Measurements from ENCODE around the gene CILP2.

CILP2 gene

GRCh38 chr19:19580418-19580817 lies 42.4 kb downstream of the CILP2 start:
- Histone ChIP-seq H3K4me3 (ENCODE audit: low read depth in 1 of 2, low read length in 2 of 2) (no peak overlapping the region), H3K79me2 (ENCODE audit: insufficient read depth, low read length) (no peaks in the 10 kb centered on the region), H4K20me1 (ENCODE audit: insufficient read depth, low read length) (no peaks in the 10 kb centered on the region), H3K36me3 (ENCODE audit: insufficient read depth, low read length) (no peaks in the 10 kb centered on the region), H3K27me3 (ENCODE audit: insufficient read depth, low read length, poor library complexity) (no peaks in the 10 kb centered on the region), H3K4me1 (ENCODE audit: insufficient read depth, low read length) (no peaks in the 10 kb centered on the region), H3K4me2 (ENCODE audit: insufficient read depth, low read length) (no peak overlapping the region), H2AFZ (ENCODE audit: low read depth, low read length) (no peak overlapping the region), H3K27ac (ENCODE audit: low read length) (no peak overlapping the region), H3K9me3 (ENCODE audit: insufficient read depth, low read length, severe bottlenecking) (no peaks in the 10 kb centered on the region), H3K9ac (ENCODE audit: low read depth, low read length) (no peak overlapping the region)
- no peak for DNase-seq
- no peak for TF ChIP-seq CTCF (IDR thresholded peaks at IDR 0.05; ENCODE audit: borderline replicate concordance, extremely low read depth, low read length, poor library complexity, severe bottlenecking)
- TF ChIP-seq EZH2 (IDR thresholded peaks at IDR 0.05; ENCODE audit: borderline replicate concordance, low read depth, low read length, severe bottlenecking), result no peak
- no peak for ATAC-seq (ENCODE audit: insufficient read depth, low read depth)

DNA sequence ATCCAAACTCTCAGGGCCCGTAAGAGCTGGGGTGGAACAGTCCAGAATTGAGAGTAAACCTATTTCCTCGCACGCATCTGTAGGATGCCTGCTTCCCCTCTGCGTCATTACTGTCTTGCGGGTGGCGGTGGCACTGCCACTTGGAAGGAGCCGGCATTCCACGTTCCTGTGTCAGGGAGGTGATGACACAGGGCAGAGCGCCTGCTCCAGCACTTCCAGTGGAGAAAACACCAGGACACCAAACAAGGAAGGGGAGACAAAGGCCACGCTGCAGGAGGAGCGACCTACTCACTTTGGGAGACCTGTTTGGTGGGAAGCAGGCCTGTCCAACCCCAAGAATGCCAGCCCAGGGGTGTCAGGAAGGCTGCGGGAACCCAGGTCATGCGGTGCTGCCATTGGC lies 43.3 kb downstream of the CILP2 start:
- Histone ChIP-seq H3K4me3 (ENCODE audit: low read depth in 1 of 2, low read length in 2 of 2) (no peak overlapping the region), H3K9ac (ENCODE audit: low read depth, low read length) (no peak overlapping the region), H3K36me3 (ENCODE audit: insufficient read depth, low read length) (no peaks in the 10 kb centered on the region), H2AFZ (ENCODE audit: low read depth, low read length) (no peak overlapping the region), H4K20me1 (ENCODE audit: insufficient read depth, low read length) (no peaks in the 10 kb centered on the region), H3K4me1 (ENCODE audit: insufficient read depth, low read length) (no peaks in the 10 kb centered on the region), H3K79me2 (ENCODE audit: insufficient read depth, low read length) (no peaks in the 10 kb centered on the region), H3K4me2 (ENCODE audit: insufficient read depth, low read length) (no peak overlapping the region), H3K27ac (ENCODE audit: low read length) (0 out of 2 replicates have a peak overlapping the region, but pooled peaks have one; percentile 20), H3K27me3 (ENCODE audit: insufficient read depth, low read length, poor library complexity) (no peaks in the 10 kb centered on the region), H3K9me3 (ENCODE audit: insufficient read depth, low read length, severe bottlenecking) (no peaks in the 10 kb centered on the region)
- DNase-seq (no peak), ATAC-seq (ENCODE audit: insufficient read depth, low read depth) (no peak)
- no peak for TF ChIP-seq EZH2 (IDR thresholded peaks at IDR 0.05; ENCODE audit: borderline replicate concordance, low read depth, low read length, severe bottlenecking)
- no peak for TF ChIP-seq CTCF (IDR thresholded peaks at IDR 0.05; ENCODE audit: borderline replicate concordance, extremely low read depth, low read length, poor library complexity, severe bottlenecking)

DNA sequence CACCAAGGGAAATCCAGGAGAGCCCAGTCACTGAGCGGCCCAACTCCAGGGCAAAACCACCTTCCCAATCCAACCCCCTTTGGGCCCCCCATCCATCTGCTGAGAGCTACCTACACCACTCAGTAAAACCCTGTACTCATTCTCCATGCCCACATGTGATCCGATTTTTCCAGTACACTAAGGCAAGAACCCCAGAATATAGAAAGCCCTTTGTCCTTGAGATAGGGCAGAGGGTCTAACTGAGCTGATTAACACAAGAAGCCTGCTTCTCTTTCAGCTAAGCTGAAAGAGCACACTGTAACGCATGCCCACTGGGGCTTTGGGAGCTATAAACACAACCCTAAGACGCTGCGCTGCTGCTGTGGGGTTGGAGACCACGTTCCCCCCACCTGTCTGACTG lies 44.4 kb downstream of the CILP2 start:
- Histone ChIP-seq H3K79me2 (ENCODE audit: insufficient read depth, low read length) (no peaks in the 10 kb centered on the region), H3K4me2 (ENCODE audit: insufficient read depth, low read length) (no peak overlapping the region), H3K9me3 (ENCODE audit: insufficient read depth, low read length, severe bottlenecking) (no peaks in the 10 kb centered on the region), H3K9ac (ENCODE audit: low read depth, low read length) (no peak overlapping the region), H4K20me1 (ENCODE audit: insufficient read depth, low read length) (no peaks in the 10 kb centered on the region), H2AFZ (ENCODE audit: low read depth, low read length) (no peak overlapping the region), H3K27ac (ENCODE audit: low read length) (no peak overlapping the region), H3K36me3 (ENCODE audit: insufficient read depth, low read length) (no peaks in the 10 kb centered on the region), H3K4me3 (ENCODE audit: low read depth in 1 of 2, low read length in 2 of 2) (no peak overlapping the region), H3K27me3 (ENCODE audit: insufficient read depth, low read length, poor library complexity) (no peaks in the 10 kb centered on the region), H3K4me1 (ENCODE audit: insufficient read depth, low read length) (no peaks in the 10 kb centered on the region)
- ATAC-seq (ENCODE audit: insufficient read depth, low read depth) (no peak), DNase-seq (no peak)
- TF ChIP-seq EZH2 (IDR thresholded peaks at IDR 0.05; ENCODE audit: borderline replicate concordance, low read depth, low read length, severe bottlenecking) (no peak), CTCF (IDR thresholded peaks at IDR 0.05; ENCODE audit: borderline replicate concordance, extremely low read depth, low read length, poor library complexity, severe bottlenecking) (no peak)

DNA sequence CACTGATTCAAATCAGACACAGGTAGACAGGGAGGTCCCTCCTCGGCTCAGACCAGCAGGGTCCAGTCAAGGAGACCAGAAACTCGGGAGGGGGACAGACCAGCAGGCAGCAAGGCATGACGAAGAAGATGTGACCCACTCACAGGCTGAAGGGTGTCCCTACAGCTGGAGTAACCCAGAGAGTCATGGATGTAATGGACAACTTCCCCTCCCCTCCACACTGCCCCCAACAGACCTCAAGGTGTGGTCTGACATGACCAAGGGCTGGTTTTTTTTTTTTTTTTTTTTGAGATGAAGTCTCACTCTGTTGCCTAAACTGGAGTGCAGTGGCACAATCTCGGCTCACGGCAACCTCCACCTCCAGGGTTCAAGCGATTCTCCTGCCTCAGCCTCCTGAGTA lies 46.3 kb downstream of the CILP2 start:
- Histone ChIP-seq H3K79me2 (ENCODE audit: insufficient read depth, low read length) (no peaks in the 10 kb centered on the region), H3K4me2 (ENCODE audit: insufficient read depth, low read length) (no peak overlapping the region), H3K27me3 (ENCODE audit: insufficient read depth, low read length, poor library complexity) (no peaks in the 10 kb centered on the region), H3K9me3 (ENCODE audit: insufficient read depth, low read length, severe bottlenecking) (no peaks in the 10 kb centered on the region), H4K20me1 (ENCODE audit: insufficient read depth, low read length) (no peaks in the 10 kb centered on the region), H3K9ac (ENCODE audit: low read depth, low read length) (no peak overlapping the region), H2AFZ (ENCODE audit: low read depth, low read length) (no peak overlapping the region), H3K4me3 (ENCODE audit: low read depth in 1 of 2, low read length in 2 of 2) (no peak overlapping the region), H3K4me1 (ENCODE audit: insufficient read depth, low read length) (no peaks in the 10 kb centered on the region), H3K36me3 (ENCODE audit: insufficient read depth, low read length) (no peaks in the 10 kb centered on the region), H3K27ac (ENCODE audit: low read length) (no peak overlapping the region)
- no peak for DNase-seq
- no peak for TF ChIP-seq EZH2 (IDR thresholded peaks at IDR 0.05; ENCODE audit: borderline replicate concordance, low read depth, low read length, severe bottlenecking)
- no peak for TF ChIP-seq CTCF (IDR thresholded peaks at IDR 0.05; ENCODE audit: borderline replicate concordance, extremely low read depth, low read length, poor library complexity, severe bottlenecking)
- ATAC-seq (ENCODE audit: insufficient read depth, low read depth), result no peak

All from DND-41 (cell line).